CD4-positive, alpha-beta memory T cell (primary cell): ENCODE results near the gene C9. TPM values are rescaled to one million over a fixed set of nuclear protein-coding genes. Genes with fewer than 3 reads are reported as not detected.
"Not testable (repeated sequence)": the region's sequence is repeated elsewhere in the genome, so short reads cannot be mapped to it uniquely, and the experiment has no call there.

Source experiments
- CTCF ChIA-PET: fragments of 350-600 bp; sonication (Branson Sonifier 250); formaldehyde crosslinking; loops from one replicate; lab custom pipeline; 2021; ENCODE audit warnings: inconsistent platforms; ENCODE audit not compliant: partially characterized antibody; lab: Charles Lee
- POLR2A ChIA-PET: fragments of 350-600 bp; sonication (Branson Sonifier 250); formaldehyde crosslinking; loops from one replicate; lab custom pipeline; 2021; ENCODE audit not compliant: partially characterized antibody; lab: Charles Lee
- DNase-seq, 5 donors: peaks; one replicate each; pipeline versions ENCODE4 v3.0.0 to v3.0.0-alpha.2; 2020 to 2022; ENCODE audit warnings: mixed read lengths in 1 of 5
- H3K27ac ChIP-seq: one replicate; pipeline ENCODE4 v1.7.0; 2013; ENCODE audit warnings: low read depth, low read length
- H3K27me3 ChIP-seq: 2 replicates; pipeline ENCODE4 v1.7.0; 2013; ENCODE audit warnings: mild to moderate bottlenecking, low read length, moderate library complexity; ENCODE audit not compliant: insufficient read depth
- H3K36me3 ChIP-seq: 2 replicates; pipeline ENCODE4 v1.7.0; 2013; ENCODE audit warnings: mild to moderate bottlenecking, low read length, moderate library complexity; ENCODE audit not compliant: insufficient read depth
- H3K4me1 ChIP-seq: 2 replicates; pipeline ENCODE4 v1.7.0; 2013; ENCODE audit warnings: mild to moderate bottlenecking, low read length, moderate library complexity; ENCODE audit not compliant: insufficient read depth
- H3K4me3 ChIP-seq, 2 donors: one replicate each; pipeline ENCODE4 v1.7.0; 2013; ENCODE audit warnings: low read length in 2 of 2, mild to moderate bottlenecking in 1 of 2
- H3K9me3 ChIP-seq, 2 donors: one replicate each; pipeline ENCODE4 v1.7.0; 2013; ENCODE audit warnings: low read length in 2 of 2, control low read depth in 1 of 2; ENCODE audit not compliant: control insufficient read depth in 1 of 2
- H3K27ac Mint-ChIP-seq, 7 donors: one replicate each; pipeline ENCODE4 v1.8.0; 2020 to 2021; ENCODE audit warnings: mixed read lengths in 7 of 7, mild to moderate bottlenecking in 6 of 7, inconsistent platforms in 3 of 7, moderate library complexity in 3 of 7
- H3K27me3 Mint-ChIP-seq, 2 donors: one replicate each; pipeline ENCODE4 v1.8.0; 2020 to 2021; ENCODE audit warnings: mixed read lengths in 2 of 2
- H3K36me3 Mint-ChIP-seq, 2 donors: one replicate each; pipeline ENCODE4 v1.8.0; 2020 to 2021; ENCODE audit warnings: mixed read lengths in 2 of 2, inconsistent platforms in 1 of 2, mild to moderate bottlenecking in 1 of 2
- H3K4me1 Mint-ChIP-seq, 4 donors: one replicate each; pipeline ENCODE4 v1.8.0; 2020 to 2021; ENCODE audit warnings: mixed read lengths in 4 of 4, mild to moderate bottlenecking in 1 of 4
- H3K4me3 Mint-ChIP-seq, 8 donors: one replicate each; pipeline ENCODE4 v1.8.0; 2020 to 2021; ENCODE audit warnings: mixed read lengths in 8 of 8, mild to moderate bottlenecking in 7 of 8, moderate library complexity in 6 of 8, inconsistent platforms in 3 of 8
- H3K9me3 Mint-ChIP-seq, 8 donors: one replicate each; pipeline ENCODE4 v1.8.0; 2020 to 2021; ENCODE audit warnings: mixed read lengths in 8 of 8, mild to moderate bottlenecking in 5 of 8, inconsistent platforms in 3 of 8, moderate library complexity in 1 of 8
- intact Hi-C: fragments of 100-400 bp; cut with micrococcal nuclease; formaldehyde crosslinking; loops from one replicate; pipeline ENCODE4 v1.15.1; 2023
- polyA plus RNA-seq, 2 donors: library from polyadenylated mRNA; unstranded; fragments of 300-500 nt; fragmentation: Illumina TruSeq; gene quantifications; one replicate each; pipeline ENCODE4 v1.2.3, GENCODE V29; 2021
- total RNA-seq, 2 experiments: library from RNA; stranded (reverse); gene quantifications; one replicate each; pipeline ENCODE4 v1.2.3, GENCODE V29; 2021

The C9 gene
- total and polyA plus RNA-seq, 4 experiments from 2014 or later = not detected

DNA sequence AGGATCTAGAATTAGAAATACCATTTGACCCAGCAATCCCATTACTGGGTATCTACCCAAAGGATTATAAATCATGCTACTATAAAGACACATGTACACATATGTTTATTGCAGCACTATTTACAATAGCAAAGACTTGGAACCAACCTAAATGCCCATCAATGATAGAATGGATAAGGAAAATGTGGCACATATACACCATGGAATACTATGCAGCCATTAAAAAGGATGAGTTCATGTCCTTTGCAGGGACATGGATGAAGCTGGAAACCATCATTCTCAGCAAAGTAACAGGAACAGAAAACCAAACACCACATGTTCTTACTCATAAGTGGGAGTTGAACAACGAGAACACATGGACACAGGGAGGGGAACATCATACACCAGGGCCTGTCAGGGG lies 129.8 kb downstream of the C9 start:
- H3K27ac ChIP-seq, H3K36me3 Mint-ChIP-seq, H3K36me3 ChIP-seq, H3K4me3 Mint-ChIP-seq, H3K9me3 ChIP-seq, H3K27me3 Mint-ChIP-seq, H3K27me3 ChIP-seq, DNase-seq, H3K4me3 ChIP-seq, H3K27ac Mint-ChIP-seq, H3K9me3 Mint-ChIP-seq, intact Hi-C loops: not testable (repeated sequence)
- peaks cover 12% of the 10 kb centered on the region for H3K4me1 ChIP-seq
- CTCF ChIA-PET = interaction anchor here (1.5 kb wide), 1 partner anchor 37 kb away, joined by 4 read pairs; no protein-coding TSS in a partner anchor
- H3K4me1 Mint-ChIP-seq = peaks cover 16 to 22% (median 19%) of the 10 kb centered on the region in 4 donors
- POLR2A ChIA-PET = interaction anchor here (0.7 to 1.1 kb wide), 2 partner anchors 17 to 18 kb away, joined by 3 read pairs; no protein-coding TSS in a partner anchor

Other genes with a start within 250 kb of the C9 start
- 100 to 1,000 TPM; 571 to 596 TPM for gene FYB1, start 144.9 kb downstream of the C9 start, total RNA-seq
- gene FYB1, start 144.9 kb downstream of the C9 start, polyA plus RNA-seq = 100 to 1,000 TPM; 184 to 414 TPM
- gene DAB2, start 60.5 kb upstream of the C9 start, total RNA-seq = 1 to 10 TPM; 2.3 to 2.9 TPM
- gene DAB2, start 60.5 kb upstream of the C9 start, polyA plus RNA-seq = not detected